ACC112 (cell line): ENCODE results near the gene GINS1.

Source experiments
- H2AFZ ChIP-seq: fragments of 200-600 bp; sonication (generic); one replicate; pipeline ENCODE4 v1.6.0; 2017; ENCODE audit warnings: antibody characterized with exemption, low read length; ENCODE audit not compliant: unreplicated experiment
- H3K27ac ChIP-seq: fragments of 200-600 bp; sonication (generic); 2 replicates; pipeline ENCODE4 v1.5.1; 2014; ENCODE audit warnings: low read depth, mild to moderate bottlenecking, antibody characterized with exemption, low read length, moderate library complexity
- H3K27me3 ChIP-seq: fragments of 200-600 bp; sonication (generic); 2 replicates; pipeline ENCODE4 v1.6.1; 2014; ENCODE audit warnings: mild to moderate bottlenecking, antibody characterized with exemption, low read length, moderate library complexity, mixed read lengths; ENCODE audit not compliant: insufficient read depth
- H3K36me3 ChIP-seq: fragments of 200-600 bp; sonication (generic); 2 replicates; pipeline ENCODE4 v1.6.1; 2016; ENCODE audit warnings: mild to moderate bottlenecking, antibody characterized with exemption, low read length, moderate library complexity, mixed read lengths; ENCODE audit not compliant: insufficient read depth
- H3K4me1 ChIP-seq: fragments of 200-600 bp; sonication (generic); one replicate; pipeline ENCODE4 v1.6.1; 2016; ENCODE audit warnings: low read length, mixed read lengths; ENCODE audit not compliant: insufficient read depth, unreplicated experiment, control insufficient read depth
- H3K4me3 ChIP-seq: fragments of 200-600 bp; sonication (generic); 2 replicates; pipeline ENCODE4 v1.5.1; 2014; ENCODE audit warnings: mild to moderate bottlenecking, low read depth, low read length
- H3K79me2 ChIP-seq: fragments of 200-600 bp; sonication (generic); one replicate; pipeline ENCODE4 v1.6.0; 2016; ENCODE audit warnings: low read length; ENCODE audit not compliant: control insufficient read depth, unreplicated experiment, insufficient read depth

GINS1 gene

DNA sequence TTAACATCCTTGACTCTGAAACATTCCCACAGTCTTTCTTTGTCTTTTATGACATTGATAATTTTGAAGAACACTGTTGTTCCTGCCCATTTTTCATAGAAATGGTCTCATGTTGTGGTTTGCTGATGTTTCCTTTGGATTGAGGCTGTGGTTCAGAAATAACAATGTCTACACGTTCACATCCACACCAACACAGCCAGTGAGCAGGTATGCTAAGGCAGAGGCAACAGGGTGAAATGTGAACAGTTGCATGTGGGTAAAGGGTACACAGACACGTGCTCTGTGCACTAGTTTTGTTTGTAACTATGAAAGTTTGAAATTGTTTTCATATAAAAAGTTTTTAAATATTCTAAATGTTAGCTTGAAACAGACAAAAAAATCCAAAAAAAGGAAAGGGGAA, 78.4 kb downstream of the GINS1 start:
- Histone ChIP-seq H3K36me3 (no peaks in the 10 kb centered on the region), H3K4me3 (no peak overlapping the region), H3K27me3 (no peaks in the 10 kb centered on the region), H2AFZ (no peak overlapping the region), H3K4me1 (peaks cover 17% of the 10 kb centered on the region), H3K79me2 (no peaks in the 10 kb centered on the region), H3K27ac (no peak overlapping the region)

DNA sequence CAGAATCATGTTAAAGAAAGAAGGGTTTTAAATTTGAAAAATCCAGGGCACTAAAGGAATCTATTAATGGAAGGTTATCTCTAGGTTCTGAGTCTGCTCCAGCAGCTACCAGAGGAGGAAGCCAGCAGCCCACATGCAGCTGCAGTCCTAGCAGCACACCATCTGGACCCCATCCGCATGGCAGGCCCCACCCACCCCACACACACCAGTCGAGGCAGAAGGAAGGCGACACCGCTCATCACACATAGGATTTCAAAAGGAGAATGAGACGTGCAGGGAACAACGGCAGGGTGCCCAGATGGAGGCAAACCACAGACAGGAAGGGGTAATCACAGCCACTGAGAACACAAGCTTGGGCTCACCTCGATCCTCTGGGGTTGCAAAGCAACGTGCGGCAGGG, 78.9 kb downstream of the GINS1 start:
- Histone ChIP-seq H2AFZ (no peak overlapping the region), H3K4me1 (peaks cover 17% of the 10 kb centered on the region), H3K4me3 (no peak overlapping the region), H3K27ac (no peak overlapping the region), H3K79me2 (no peaks in the 10 kb centered on the region), H3K36me3 (no peaks in the 10 kb centered on the region), H3K27me3 (no peaks in the 10 kb centered on the region)

DNA sequence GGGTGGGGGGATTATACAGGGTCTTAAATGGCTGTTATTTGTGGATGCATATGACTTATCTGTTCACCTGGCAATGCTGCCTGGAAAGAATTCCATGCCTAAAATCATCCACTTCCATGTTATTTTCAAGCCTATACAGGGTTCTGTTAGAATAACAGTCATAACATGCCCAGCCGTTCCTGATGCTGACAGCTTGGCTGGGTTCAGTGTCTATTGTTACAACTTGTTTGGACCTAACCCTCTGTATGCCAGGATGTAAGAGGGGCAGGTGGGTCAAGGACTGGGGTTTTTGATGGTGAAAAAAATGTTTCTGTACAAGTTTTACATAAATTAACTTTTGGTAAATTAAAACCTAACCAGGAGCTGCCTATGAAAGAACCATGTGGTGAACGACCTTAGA, 79.8 kb downstream of the GINS1 start:
- Histone ChIP-seq H3K36me3 (no peaks in the 10 kb centered on the region), H3K27me3 (no peaks in the 10 kb centered on the region), H3K4me1 (peaks cover 17% of the 10 kb centered on the region), H3K27ac (no peak overlapping the region), H3K4me3 (no peak overlapping the region), H3K79me2 (no peaks in the 10 kb centered on the region), H2AFZ (no peak overlapping the region)

DNA sequence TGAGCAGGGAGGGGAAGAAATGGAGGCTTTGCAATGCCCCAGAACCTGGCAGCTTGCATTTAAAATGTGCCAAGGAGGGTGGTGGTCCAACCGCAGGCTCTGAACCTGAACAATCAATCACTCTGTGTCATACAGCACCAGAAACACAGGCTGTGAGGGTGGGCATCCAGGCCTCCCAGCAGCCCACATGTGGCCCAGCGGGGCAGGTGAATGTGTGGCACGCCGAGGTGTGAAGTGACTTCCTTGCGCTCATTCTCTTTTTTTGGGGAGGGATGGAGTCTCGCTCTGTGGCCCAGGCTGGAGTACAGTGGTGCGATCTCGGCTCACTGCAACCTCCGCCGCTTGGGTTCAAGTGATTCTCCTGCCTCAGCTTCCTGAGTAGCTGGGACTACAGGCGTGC, 80.5 kb downstream of the GINS1 start:
- Histone ChIP-seq H2AFZ (no peak overlapping the region), H3K36me3 (no peaks in the 10 kb centered on the region), H3K4me3 (no peak overlapping the region), H3K4me1 (peaks cover 17% of the 10 kb centered on the region), H3K27me3 (no peaks in the 10 kb centered on the region), H3K79me2 (no peaks in the 10 kb centered on the region), H3K27ac (no peak overlapping the region)

DNA sequence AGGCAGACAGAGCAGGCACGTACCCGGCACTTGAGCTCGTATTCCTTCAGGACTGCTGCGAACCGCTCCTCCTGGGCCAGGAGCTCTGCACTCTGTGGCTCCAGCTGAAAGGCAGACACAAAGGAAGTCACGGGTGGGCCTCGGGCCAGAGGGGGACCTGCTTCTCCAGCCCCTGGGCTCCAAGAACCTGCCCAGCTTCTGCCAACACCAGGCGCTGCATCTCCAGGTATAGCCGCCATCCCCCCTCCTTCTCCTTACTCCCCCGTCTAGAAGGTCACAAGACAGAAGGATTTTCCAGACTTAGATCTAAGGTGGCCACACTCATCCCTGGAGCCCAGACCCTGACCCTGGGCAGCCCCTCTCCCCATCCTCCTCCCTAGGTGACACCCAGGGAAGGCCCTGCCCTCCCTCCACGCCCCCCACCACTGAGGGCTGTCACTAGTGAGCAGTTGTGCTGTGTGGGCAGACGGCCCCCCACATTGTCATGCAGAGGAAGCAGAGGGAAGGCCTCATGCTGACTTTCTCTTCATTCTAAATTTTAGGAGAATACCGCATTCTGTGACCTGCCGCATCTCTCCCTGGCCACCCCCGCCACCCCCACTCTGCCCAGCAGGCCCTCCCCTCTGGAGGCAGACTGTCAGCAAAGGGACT, 81.9 kb downstream of the GINS1 start:
- no peaks in the 10 kb centered on the region for H3K27me3 ChIP-seq
- no peaks in the 10 kb centered on the region for H3K79me2 ChIP-seq
- no peaks in the 10 kb centered on the region for H3K36me3 ChIP-seq
- no peak overlapping the region for H3K4me3 ChIP-seq
- no peak overlapping the region for H2AFZ ChIP-seq
- H3K27ac ChIP-seq: no peak overlapping the region
- peaks cover 13% of the 10 kb centered on the region for H3K4me1 ChIP-seq

DNA sequence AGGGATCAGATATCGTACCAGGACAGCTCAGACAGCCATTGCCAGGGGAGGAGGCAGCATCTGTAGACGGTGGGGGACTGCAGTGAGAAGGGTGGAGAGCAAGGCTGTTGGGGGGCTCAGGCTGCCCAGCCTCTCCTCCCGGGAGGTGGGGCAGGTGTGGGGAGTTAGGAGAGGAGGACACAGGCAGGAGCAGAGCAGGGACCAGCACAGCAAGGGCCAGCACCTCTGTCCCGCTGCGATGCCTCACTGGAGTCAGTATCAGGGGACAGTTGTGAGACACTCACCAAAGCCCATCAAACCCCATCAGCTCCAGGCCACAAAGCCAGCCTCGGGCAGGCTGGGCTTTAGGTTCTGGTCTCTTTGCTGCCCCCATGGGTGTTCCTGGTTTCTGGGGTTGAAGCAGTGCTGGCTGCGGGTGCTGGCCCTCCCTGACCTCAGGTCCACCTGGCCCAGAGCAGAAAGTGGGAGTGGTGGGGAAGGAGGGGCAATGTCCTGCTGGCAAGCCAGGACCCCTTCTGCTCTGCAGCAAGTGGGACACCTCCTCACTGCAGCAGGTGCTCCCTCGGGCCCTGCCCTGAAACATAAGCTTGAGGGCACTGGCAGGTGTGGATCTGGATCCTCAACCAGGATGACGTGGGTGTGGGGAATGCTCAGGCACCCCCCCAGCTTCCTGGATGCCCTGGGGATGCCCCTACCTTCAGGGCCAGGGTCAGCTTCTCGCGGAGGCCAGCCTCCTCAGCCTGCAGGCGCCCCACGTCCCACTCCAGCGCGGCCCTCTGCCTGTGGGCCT, 83.4 kb downstream of the GINS1 start:
- H3K4me1 ChIP-seq: peaks cover under 1% of the 10 kb centered on the region
- H3K27me3 ChIP-seq: no peaks in the 10 kb centered on the region
- H3K4me3 ChIP-seq: no peak overlapping the region
- H3K27ac ChIP-seq: no peak overlapping the region
- H2AFZ ChIP-seq: no peak overlapping the region
- no peaks in the 10 kb centered on the region for H3K79me2 ChIP-seq
- no peaks in the 10 kb centered on the region for H3K36me3 ChIP-seq

DNA sequence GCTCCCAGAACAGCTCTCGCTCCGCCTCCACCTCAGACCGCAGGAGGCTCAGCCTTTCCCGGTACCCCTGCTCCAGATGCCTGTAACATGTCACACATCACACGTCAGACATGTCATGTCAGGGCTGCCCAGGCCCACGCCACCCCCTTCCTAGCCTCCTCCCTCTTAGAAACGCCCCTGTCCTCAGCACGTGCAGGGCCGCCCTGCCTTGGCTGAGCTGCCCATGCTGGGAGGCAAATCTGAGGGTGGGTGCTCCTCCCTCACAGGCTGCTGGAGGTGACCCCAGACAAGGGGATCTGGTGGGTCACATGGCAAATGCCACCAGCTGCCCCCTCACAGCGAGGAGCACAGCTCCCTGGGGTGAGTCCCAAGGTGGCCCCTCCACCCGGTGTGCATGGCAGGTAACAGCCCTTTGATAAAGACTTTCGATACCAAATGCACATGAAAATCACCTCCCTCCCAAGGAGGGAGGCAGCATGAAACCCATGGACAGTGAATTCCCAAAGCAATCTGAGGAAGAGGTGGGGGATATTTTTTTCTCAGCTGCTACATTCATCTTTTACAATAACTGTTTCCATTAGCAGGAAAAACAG, 84.1 kb downstream of the GINS1 start:
- Histone ChIP-seq H3K4me3 (no peak overlapping the region), H3K4me1 (no peaks in the 10 kb centered on the region), H2AFZ (no peak overlapping the region), H3K27ac (no peak overlapping the region), H3K36me3 (no peaks in the 10 kb centered on the region), H3K79me2 (no peaks in the 10 kb centered on the region), H3K27me3 (no peaks in the 10 kb centered on the region)

DNA sequence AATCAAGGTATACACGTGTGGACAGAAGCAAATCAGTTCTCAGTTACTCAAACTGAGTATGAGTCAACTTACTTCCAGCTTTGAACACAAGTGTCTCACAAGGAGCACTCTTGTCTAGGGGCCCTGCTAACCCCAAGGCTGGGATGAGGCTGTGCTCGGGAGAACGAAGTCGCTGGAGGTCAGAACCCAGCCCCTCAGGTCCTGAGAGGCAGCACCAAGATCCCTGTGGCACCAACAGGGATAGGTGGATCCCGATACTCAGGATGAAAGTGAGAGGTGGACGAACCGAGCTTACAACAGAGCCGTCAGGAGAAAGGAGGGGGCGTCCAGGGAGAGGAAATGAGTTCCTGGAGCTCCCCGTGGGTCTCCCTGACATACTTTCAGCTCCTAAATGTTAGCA, 85.7 kb downstream of the GINS1 start:
- Histone ChIP-seq H3K36me3 (no peaks in the 10 kb centered on the region), H3K4me1 (no peaks in the 10 kb centered on the region)

DNA sequence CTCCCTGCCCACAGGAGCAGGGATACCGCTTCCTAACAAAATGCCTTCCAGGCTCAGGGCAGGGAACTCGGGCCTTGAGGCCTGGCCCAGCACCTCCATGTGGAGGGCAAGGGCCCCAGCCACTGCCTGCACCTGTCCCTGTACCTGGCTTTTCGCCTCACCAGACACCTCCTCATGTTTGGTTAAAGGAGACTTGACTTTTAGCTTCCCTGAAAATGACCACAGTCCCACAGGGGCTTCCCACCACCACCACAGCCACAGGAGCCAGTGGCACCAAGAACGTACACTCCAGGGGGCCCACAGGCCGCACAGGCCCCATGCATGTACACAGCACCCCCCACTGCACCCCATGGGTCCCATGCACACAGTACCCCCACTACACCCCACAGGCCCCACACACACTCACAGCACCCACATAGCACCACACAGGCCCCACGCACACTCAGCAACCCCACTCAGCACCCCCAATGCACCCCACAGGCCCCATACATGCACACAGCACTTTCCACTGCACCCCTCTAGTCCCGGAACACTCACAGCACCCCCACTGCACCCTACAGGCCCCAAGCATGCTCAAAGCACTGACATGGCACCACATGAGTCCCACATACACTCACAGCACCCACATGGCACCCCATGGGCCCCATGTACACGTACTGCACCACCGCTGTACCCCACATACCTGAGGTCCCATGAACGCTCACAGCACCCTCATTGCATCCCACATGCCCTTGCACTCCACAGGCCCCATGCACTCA, 86.5 kb downstream of the GINS1 start:
- H3K79me2 ChIP-seq: no peaks in the 10 kb centered on the region
- no peak overlapping the region for H2AFZ ChIP-seq
- no peaks in the 10 kb centered on the region for H3K36me3 ChIP-seq
- H3K27me3 ChIP-seq: no peaks in the 10 kb centered on the region
- no peaks in the 10 kb centered on the region for H3K4me1 ChIP-seq
- H3K27ac ChIP-seq: no peak overlapping the region
- no peak overlapping the region for H3K4me3 ChIP-seq

More for the DNA sequence above, 85.7 kb downstream of the GINS1 start:
- Histone ChIP-seq H3K4me3 (no peak overlapping the region), H2AFZ (no peak overlapping the region), H3K27ac (no peak overlapping the region), H3K27me3 (no peaks in the 10 kb centered on the region), H3K79me2 (no peaks in the 10 kb centered on the region)

DNA sequence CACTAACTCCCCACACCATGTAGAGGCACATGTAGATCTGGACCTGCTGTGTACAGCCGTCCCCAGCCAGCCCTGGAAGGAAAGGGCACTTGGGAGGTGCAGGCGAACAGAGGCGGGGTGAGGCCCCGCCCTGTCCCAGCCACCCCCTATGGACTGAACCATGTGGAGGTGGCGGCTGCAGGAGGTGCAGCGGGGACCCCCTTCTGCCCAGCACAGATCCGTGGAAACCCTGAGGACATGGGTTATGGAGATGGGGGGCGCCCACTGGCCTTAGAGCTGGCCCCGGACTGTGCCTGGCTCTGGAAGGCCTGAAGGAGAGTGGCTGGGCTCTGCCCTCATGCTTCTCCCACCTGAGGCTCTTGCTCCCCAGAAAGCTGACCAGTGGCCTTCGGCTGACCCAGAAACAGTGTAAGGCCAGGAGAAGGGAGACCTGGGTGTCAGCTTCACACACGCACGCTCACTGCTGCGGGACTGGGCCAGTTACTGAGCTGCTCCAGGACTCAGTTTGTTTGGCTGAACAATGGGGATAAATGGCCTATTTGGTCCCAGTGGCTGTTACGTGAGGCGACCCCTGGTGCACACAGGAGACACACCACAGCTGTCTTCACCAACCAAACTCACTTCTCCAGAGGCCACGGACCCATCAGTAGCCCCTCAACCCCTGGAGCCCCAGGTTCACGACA, 87.2 kb downstream of the GINS1 start:
- Histone ChIP-seq H2AFZ (no peak overlapping the region), H3K79me2 (no peaks in the 10 kb centered on the region), H3K36me3 (no peaks in the 10 kb centered on the region), H3K27me3 (no peaks in the 10 kb centered on the region), H3K4me3 (no peak overlapping the region), H3K4me1 (no peaks in the 10 kb centered on the region), H3K27ac (no peak overlapping the region)
